K562 (cell line): Measurements from ENCODE around the gene PPHLN1. TPM values are rescaled to one million over a fixed set of nuclear protein-coding genes. Genes with fewer than 3 reads are reported as not detected.
A peak's percentile ranks its signal among the peaks of the same experiment; 100 is the strongest.

ENCODE experiments used
- GTF2A2 ChIP-seq: IDR thresholded peaks from 2 replicates; pipeline ENCODE4 v1.6.1; 2016; ENCODE audit warnings: mild to moderate bottlenecking, missing genetic modification characterization, missing compliant biosample characterization
- KDM2B ChIP-seq: fragments of 250-450 bp; sonication (Bioruptor Pico); IDR thresholded peaks from 2 replicates; pipeline ENCODE4 v1.8.0; 2021; ENCODE audit warnings: mild to moderate bottlenecking, moderate library complexity
- KLF6 ChIP-seq: fragments of 250-450 bp; sonication (Bioruptor Pico); IDR thresholded peaks from 2 replicates; pipeline ENCODE4 v1.4.0; 2020; ENCODE audit warnings: mild to moderate bottlenecking, moderate library complexity, borderline replicate concordance
- POLR2AphosphoS5 ChIP-seq: IDR thresholded peaks from 2 replicates; pipeline ENCODE4 v1.6.1; 2011; ENCODE audit warnings: mild to moderate bottlenecking, low read depth, low read length, moderate library complexity; ENCODE audit not compliant: control insufficient read depth, insufficient read depth
- POU5F1 ChIP-seq: fragments of 150-350 bp; IDR thresholded peaks from 2 replicates; pipeline ENCODE4 v1.6.1; 2014; ENCODE audit warnings: borderline replicate concordance, low read length, low read depth, mild to moderate bottlenecking; ENCODE audit not compliant: partially characterized antibody
- ZBTB40 ChIP-seq, 2 experiments: fragments of 450-650 bp in 1 of 2; sonication (generic) in 1 of 2; formaldehyde crosslinking in 1 of 2; IDR thresholded peaks; 2 replicates each; pipeline versions ENCODE4 v1.7.1 to v1.9.0; 2016 to 2022; ENCODE audit warnings: inconsistent platforms in 1 of 2, mild to moderate bottlenecking in 1 of 2, missing genetic modification reagents in 1 of 2
- ZNF239 ChIP-seq: fragments of 250-450 bp; sonication (Bioruptor Pico); IDR thresholded peaks from 2 replicates; pipeline ENCODE4 v1.4.0; 2020; ENCODE audit warnings: mild to moderate bottlenecking
- ZNF79 ChIP-seq: fragments of 250-450 bp; sonication (Bioruptor Pico); IDR thresholded peaks from 2 replicates; pipeline ENCODE4 v1.4.0; 2020; ENCODE audit warnings: low read depth, mild to moderate bottlenecking, moderate library complexity
- polyA plus RNA-seq, 8 experiments: library from polyadenylated mRNA; depleted of rRNA in 4 of 8; stranded (reverse) in 5 of 8; unstranded in 3 of 8; fragments of >200 nt; fragmentation: Nextera tagmentation in 2 of 8; fragmentation: Illumina TruSeq in 1 of 8; extraction: Ambion mirVana in 2 of 8; extraction: Trizol in 1 of 8; gene quantifications; 2 replicates each; pipeline versions ENCODE4 v1.2.1 to v1.2.3, GENCODE V29; 2011 to 2014; ENCODE audit warnings: inconsistent platforms in 1 of 8, missing spikeins in 1 of 8
- total RNA-seq, 7 experiments: library from RNA; depleted of rRNA in 6 of 7; stranded (reverse); fragments of >200 nt in 6 of 7; fragmentation: Illumina TruSeq in 2 of 7; extraction: Trizol in 2 of 7; gene quantifications; 2 replicates each; pipeline versions ENCODE4 v1.2.1 to v1.2.3, GENCODE V29; 2011 to 2021; ENCODE audit warnings: low replicate concordance in 1 of 7
- TF ChIP-seq, protein P1 (sequence below), 2 experiments: IDR thresholded peaks; 2 replicates each; pipeline ENCODE4 v1.6.1; 2011; ENCODE audit warnings: borderline replicate concordance in 1 of 2, control low read depth in 1 of 2, low read depth in 1 of 2, low read length in 1 of 2, mild to moderate bottlenecking in 1 of 2, mixed read lengths in 1 of 2, moderate library complexity in 1 of 2; ENCODE audit not compliant: insufficient read depth in 1 of 2, insufficient read length in 1 of 2, poor library complexity in 1 of 2, severe bottlenecking in 1 of 2; ENCODE audit errors: extremely low read depth in 1 of 2
- TF ChIP-seq, protein P2 (sequence below): fragments of 450-650 bp; conservative IDR thresholded peaks from 2 replicates; pipeline ENCODE4 v1.6.1; 2016; ENCODE audit warnings: missing genetic modification characterization, low read depth, mild to moderate bottlenecking, missing compliant biosample characterization, moderate library complexity
- TF ChIP-seq, protein P3 (sequence below): fragments of 250-450 bp; sonication (Bioruptor Pico); IDR thresholded peaks from 2 replicates; pipeline ENCODE4 v1.9.0; 2021; ENCODE audit warnings: mild to moderate bottlenecking, inconsistent platforms

Gene PPHLN1
- total and polyA plus RNA-seq, 9 of the 15 experiments (the other 6 are each of a cell fraction or from before 2014, with no cell fraction given): 66.3 to 112 (median 93.6) TPM

GRCh38 chr12:42325653-42326474 lies at the start of gene PPHLN1, which contains the start of gene ZCRB1 (continued):
- TF ChIP-seq ZBTB40 (IDR thresholded peaks at IDR 0.05) (peak; percentile 86), ZBTB40 (CRISPR knock-in tag; IDR thresholded peaks at IDR 0.05) (no peak), ZNF79 (CRISPR knock-in tag) (no peak), POU5F1 (no peak), GTF2A2 (tag) (no peak), KDM2B (CRISPR knock-in tag) (no peak), POLR2AphosphoS5 (peak; percentile 88), ZNF239 (no peak), KLF6 (CRISPR knock-in tag) (peak; percentile 46; the same call in 1 of the 2 replicates)
- TF ChIP-seq, protein P1, sequence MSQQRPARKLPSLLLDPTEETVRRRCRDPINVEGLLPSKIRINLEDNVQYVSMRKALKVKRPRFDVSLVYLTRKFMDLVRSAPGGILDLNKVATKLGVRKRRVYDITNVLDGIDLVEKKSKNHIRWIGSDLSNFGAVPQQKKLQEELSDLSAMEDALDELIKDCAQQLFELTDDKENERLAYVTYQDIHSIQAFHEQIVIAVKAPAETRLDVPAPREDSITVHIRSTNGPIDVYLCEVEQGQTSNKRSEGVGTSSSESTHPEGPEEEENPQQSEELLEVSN (IDR thresholded peaks at IDR 0.05; ENCODE audit: borderline replicate concordance in 1 of 2, extremely low read depth in 1 of 2, insufficient read depth in 1 of 2, insufficient read length in 1 of 2, low read depth in 1 of 2, low read length in 1 of 2, poor library complexity in 1 of 2, severe bottlenecking in 1 of 2): peak in 1 of 2 experiments; percentile 24
- TF ChIP-seq, protein P2, sequence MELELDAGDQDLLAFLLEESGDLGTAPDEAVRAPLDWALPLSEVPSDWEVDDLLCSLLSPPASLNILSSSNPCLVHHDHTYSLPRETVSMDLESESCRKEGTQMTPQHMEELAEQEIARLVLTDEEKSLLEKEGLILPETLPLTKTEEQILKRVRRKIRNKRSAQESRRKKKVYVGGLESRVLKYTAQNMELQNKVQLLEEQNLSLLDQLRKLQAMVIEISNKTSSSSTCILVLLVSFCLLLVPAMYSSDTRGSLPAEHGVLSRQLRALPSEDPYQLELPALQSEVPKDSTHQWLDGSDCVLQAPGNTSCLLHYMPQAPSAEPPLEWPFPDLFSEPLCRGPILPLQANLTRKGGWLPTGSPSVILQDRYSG (tag): no peak
- TF ChIP-seq, protein P3, sequence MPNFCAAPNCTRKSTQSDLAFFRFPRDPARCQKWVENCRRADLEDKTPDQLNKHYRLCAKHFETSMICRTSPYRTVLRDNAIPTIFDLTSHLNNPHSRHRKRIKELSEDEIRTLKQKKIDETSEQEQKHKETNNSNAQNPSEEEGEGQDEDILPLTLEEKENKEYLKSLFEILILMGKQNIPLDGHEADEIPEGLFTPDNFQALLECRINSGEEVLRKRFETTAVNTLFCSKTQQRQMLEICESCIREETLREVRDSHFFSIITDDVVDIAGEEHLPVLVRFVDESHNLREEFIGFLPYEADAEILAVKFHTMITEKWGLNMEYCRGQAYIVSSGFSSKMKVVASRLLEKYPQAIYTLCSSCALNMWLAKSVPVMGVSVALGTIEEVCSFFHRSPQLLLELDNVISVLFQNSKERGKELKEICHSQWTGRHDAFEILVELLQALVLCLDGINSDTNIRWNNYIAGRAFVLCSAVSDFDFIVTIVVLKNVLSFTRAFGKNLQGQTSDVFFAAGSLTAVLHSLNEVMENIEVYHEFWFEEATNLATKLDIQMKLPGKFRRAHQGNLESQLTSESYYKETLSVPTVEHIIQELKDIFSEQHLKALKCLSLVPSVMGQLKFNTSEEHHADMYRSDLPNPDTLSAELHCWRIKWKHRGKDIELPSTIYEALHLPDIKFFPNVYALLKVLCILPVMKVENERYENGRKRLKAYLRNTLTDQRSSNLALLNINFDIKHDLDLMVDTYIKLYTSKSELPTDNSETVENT (CRISPR knock-in tag): no peak
